H1 (cell line): ENCODE results near the gene GPATCH4.

Experiments
- KDM5A ChIP-seq: fragments of 200-600 bp; IDR thresholded peaks from 2 replicates; pipeline ENCODE4 v1.7.1; 2012; ENCODE audit warnings: mild to moderate bottlenecking, low read length, inconsistent platforms, mixed read lengths
- RNF2 ChIP-seq: fragments of 200-900, 300-1000 bp; sonication (generic); IDR thresholded peaks from 2 replicates; pipeline ENCODE4 v1.7.1; 2016; ENCODE audit warnings: borderline replicate concordance, low read depth, mild to moderate bottlenecking, antibody characterized with exemption, low read length; ENCODE audit not compliant: poor library complexity, severe bottlenecking; ENCODE audit errors: missing control alignments
- SAP30 ChIP-seq: fragments of 300-600 bp; sonication (generic); IDR thresholded peaks from 2 replicates; pipeline ENCODE4 v1.7.1; 2012; ENCODE audit warnings: low read length, moderate library complexity, mild to moderate bottlenecking, inconsistent platforms; ENCODE audit not compliant: insufficient read depth, insufficient replicate concordance
- TF ChIP-seq, protein P1 (sequence below), 3 experiments: IDR thresholded peaks; 1 replicate in 2 of 3; 2 replicates in 1 of 3; pipeline versions ENCODE4 v1.5.1 to v1.6.1; 2011; ENCODE audit warnings: low read length in 3 of 3, mild to moderate bottlenecking in 3 of 3, inconsistent platforms in 2 of 3, low read depth in 1 of 3, moderate library complexity in 1 of 3; ENCODE audit not compliant: insufficient read depth in 1 of 3; ENCODE audit errors: control extremely low read depth in 1 of 3

DNA sequence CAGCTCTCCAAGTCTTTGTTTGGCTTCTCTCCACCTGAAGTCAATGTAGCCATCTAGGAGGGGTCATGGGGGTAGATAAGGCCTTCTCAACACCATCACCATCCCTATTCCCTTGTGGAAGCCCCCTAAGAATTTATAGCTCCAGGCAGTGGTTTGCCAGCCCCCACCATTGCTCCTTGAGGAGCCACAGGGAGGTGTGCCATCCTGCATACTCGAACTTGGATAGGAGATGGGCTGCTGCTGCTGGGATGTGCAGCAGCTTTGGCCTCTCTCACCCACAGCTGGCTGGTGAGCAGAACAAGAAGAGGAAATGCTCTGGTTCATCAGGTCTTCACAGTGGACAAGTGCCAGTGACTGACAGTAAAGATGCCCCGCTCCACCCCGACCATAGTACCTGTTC, 4.9 kb downstream of the GPATCH4 start:
- TF ChIP-seq, protein P1, sequence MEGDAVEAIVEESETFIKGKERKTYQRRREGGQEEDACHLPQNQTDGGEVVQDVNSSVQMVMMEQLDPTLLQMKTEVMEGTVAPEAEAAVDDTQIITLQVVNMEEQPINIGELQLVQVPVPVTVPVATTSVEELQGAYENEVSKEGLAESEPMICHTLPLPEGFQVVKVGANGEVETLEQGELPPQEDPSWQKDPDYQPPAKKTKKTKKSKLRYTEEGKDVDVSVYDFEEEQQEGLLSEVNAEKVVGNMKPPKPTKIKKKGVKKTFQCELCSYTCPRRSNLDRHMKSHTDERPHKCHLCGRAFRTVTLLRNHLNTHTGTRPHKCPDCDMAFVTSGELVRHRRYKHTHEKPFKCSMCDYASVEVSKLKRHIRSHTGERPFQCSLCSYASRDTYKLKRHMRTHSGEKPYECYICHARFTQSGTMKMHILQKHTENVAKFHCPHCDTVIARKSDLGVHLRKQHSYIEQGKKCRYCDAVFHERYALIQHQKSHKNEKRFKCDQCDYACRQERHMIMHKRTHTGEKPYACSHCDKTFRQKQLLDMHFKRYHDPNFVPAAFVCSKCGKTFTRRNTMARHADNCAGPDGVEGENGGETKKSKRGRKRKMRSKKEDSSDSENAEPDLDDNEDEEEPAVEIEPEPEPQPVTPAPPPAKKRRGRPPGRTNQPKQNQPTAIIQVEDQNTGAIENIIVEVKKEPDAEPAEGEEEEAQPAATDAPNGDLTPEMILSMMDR (IDR thresholded peaks at IDR 0.05; ENCODE audit: control extremely low read depth in 1 of 3, insufficient read depth in 1 of 3, low read depth in 1 of 3, low read length in 3 of 3) = no peak
- TF ChIP-seq KDM5A (no peak), RNF2 (no peak), SAP30 (no peak)
